Mesodermal cell (in vitro differentiated cells): ENCODE data around the gene AFAP1.
A peak's percentile ranks its signal among the peaks of the same experiment; 100 is the strongest.

Experiments
- H3K27ac ChIP-seq: 2 replicates; pipeline ENCODE4 v1.7.0; 2013; ENCODE audit warnings: mild to moderate bottlenecking, low read depth, low read length, moderate library complexity; ENCODE audit not compliant: severe bottlenecking
- H3K36me3 ChIP-seq: 2 replicates; pipeline ENCODE4 v1.7.1; 2013; ENCODE audit warnings: mild to moderate bottlenecking, low read length, moderate library complexity; ENCODE audit not compliant: control insufficient read depth, insufficient read depth
- H3K4me1 ChIP-seq: one replicate; pipeline ENCODE4 v1.7.1; 2013; ENCODE audit warnings: mild to moderate bottlenecking, low read length; ENCODE audit not compliant: insufficient read depth, control insufficient read depth, poor library complexity, severe bottlenecking
- H3K4me3 ChIP-seq: 2 replicates; pipeline ENCODE4 v1.7.0; 2013; ENCODE audit warnings: low read length, control low read depth, mild to moderate bottlenecking; ENCODE audit not compliant: insufficient read depth, poor library complexity, severe bottlenecking; ENCODE audit errors: extremely low read depth
- H3K9me3 ChIP-seq: 2 replicates; pipeline ENCODE4 v1.7.1; 2013; ENCODE audit warnings: mild to moderate bottlenecking, low read length, moderate library complexity; ENCODE audit not compliant: control insufficient read depth
- WGBS, 2 experiments: methylation state at CpG; one replicate each; pipeline ENCODE4 v1.1.5; 2013; ENCODE audit warnings: missing lambda C conversion rate in 2 of 2; ENCODE audit not compliant: insufficient coverage in 2 of 2; 5-methylcytosine and 5-hydroxymethylcytosine counted together

The AFAP1 gene

GRCh38 chr4:7826909-7827306, 112.8 kb downstream of the AFAP1 start:
- Histone ChIP-seq H3K27ac (no peak overlapping the region), H3K36me3 (peaks cover 88% of the 10 kb centered on the region), H3K4me1 (peaks cover 33% of the 10 kb centered on the region), H3K9me3 (no peaks in the 10 kb centered on the region), H3K4me3 (no peak overlapping the region)
- WGBS, 2 experiments, result 96 to 98% methylated on average over 4 to 9 of the region's 11 CpGs

GRCh38 chr4:7826176-7826908, 113.3 kb downstream of the AFAP1 start:
- Histone ChIP-seq H3K36me3 (peaks cover 87% of the 10 kb centered on the region), H3K27ac (no peak overlapping the region), H3K4me1 (peaks cover 27% of the 10 kb centered on the region), H3K4me3 (no peak overlapping the region), H3K9me3 (no peaks in the 10 kb centered on the region)
- WGBS, 2 experiments, result 48 to 60% methylated on average over 7 to 9 of the region's 12 CpGs

- no peaks in the 10 kb centered on the region for H3K9me3 ChIP-seq
- H3K4me3 ChIP-seq, result no peak overlapping the region
- no peak overlapping the region for H3K27ac ChIP-seq
- peaks cover 77% of the 10 kb centered on the region for H3K36me3 ChIP-seq
- WGBS, 2 experiments, result 90 to 94% methylated on average over 4 of the region's 5 CpGs
- peaks cover 21% of the 10 kb centered on the region for H3K4me1 ChIP-seq
Measured at GRCh38 chr4:7824218-7824617, 115.4 kb downstream of the AFAP1 start.

DNA sequence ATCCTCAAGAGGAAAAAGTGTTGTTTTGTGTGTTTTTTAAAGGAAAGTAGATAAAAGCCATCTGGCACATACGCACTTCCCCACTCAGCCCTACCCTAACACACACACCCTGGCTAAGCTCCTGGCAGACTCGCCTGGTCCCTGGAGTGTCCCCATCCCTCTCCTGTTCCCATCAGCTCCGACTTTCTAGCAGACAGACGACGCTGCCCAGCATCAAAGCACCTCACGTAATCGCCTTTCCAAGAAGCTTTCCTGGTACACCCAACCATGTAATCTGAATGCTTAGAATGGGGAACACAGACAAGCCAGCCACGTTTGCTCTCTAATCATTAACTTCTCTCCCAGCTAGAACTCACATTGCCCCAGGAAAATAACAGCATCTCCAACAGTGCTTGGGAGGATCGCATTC, 116.2 kb downstream of the AFAP1 start:
- Histone ChIP-seq H3K36me3 (peaks cover 75% of the 10 kb centered on the region), H3K4me1 (peaks cover 19% of the 10 kb centered on the region), H3K4me3 (no peak overlapping the region), H3K27ac (no peak overlapping the region), H3K9me3 (no peaks in the 10 kb centered on the region)
- 80 to 90% methylated on average over 6 to 8 of the region's 9 CpGs for WGBS, 2 experiments

DNA sequence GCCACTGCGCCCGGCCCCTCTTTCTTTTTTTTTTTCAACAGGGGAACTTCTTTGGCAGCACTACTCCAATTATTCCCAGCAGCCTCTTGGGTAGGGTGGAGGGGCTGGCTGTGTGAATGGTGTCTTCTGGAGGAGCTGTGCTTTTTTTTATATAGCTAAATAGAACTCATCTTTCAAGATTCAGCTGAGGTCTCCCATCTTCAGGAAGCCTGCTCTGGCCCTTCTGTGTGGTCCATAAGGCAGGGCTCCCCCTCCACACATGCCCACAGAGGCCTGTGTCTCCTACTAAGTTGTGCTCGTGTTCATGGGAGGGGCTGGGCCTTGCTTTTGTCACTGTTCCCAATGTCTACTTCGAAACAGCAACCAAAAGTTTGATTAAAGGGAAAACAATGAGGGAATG, 116.8 kb downstream of the AFAP1 start:
- no peak overlapping the region for H3K4me3 ChIP-seq
- 100% methylated on average over 1 to 2 of the region's 4 CpGs for WGBS, 2 experiments
- peaks cover 76% of the 10 kb centered on the region for H3K36me3 ChIP-seq
- no peaks in the 10 kb centered on the region for H3K9me3 ChIP-seq
- H3K27ac ChIP-seq, result no peak overlapping the region
- peaks cover 15% of the 10 kb centered on the region for H3K4me1 ChIP-seq

DNA sequence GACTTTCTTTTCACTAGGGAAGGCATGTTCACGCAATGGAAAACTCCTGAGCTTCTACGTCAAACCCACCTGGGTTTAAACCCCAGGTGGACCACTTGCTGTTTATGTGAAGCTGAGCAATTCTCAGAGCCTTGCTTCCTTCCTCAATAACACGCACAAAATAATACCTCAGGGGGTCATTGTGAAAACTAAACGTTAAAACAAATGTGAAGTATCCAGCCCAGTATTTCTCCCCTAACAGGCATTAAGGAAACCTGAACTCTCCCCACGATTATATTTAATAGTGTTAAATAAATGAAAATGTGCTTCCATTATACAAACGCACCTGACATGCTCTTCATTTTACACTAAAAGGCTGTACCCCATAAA, 117.5 kb downstream of the AFAP1 start:
- Histone ChIP-seq H3K27ac (no peak overlapping the region), H3K4me1 (peaks cover 10% of the 10 kb centered on the region), H3K36me3 (peaks cover 75% of the 10 kb centered on the region), H3K9me3 (no peaks in the 10 kb centered on the region), H3K4me3 (no peak overlapping the region)
- 71 to 96% methylated on average over 2 to 3 of the region's 6 CpGs for WGBS, 2 experiments

- H3K9me3 ChIP-seq, result no peaks in the 10 kb centered on the region
- H3K4me3 ChIP-seq, result no peak overlapping the region
- no peak overlapping the region for H3K27ac ChIP-seq
- peaks cover 75% of the 10 kb centered on the region for H3K36me3 ChIP-seq
- peaks cover 10% of the 10 kb centered on the region for H3K4me1 ChIP-seq
- 90 to 93% methylated on average over 9 to 10 of the region's 11 CpGs for WGBS, 2 experiments
Measured at GRCh38 chr4:7821245-7822136, 118.2 kb downstream of the AFAP1 start.

- 93 to 94% methylated on average over 11 of the region's 11 CpGs for WGBS, 2 experiments
- peaks cover 75% of the 10 kb centered on the region for H3K36me3 ChIP-seq
- peaks cover 10% of the 10 kb centered on the region for H3K4me1 ChIP-seq
- no peaks in the 10 kb centered on the region for H3K9me3 ChIP-seq
- no peak overlapping the region for H3K4me3 ChIP-seq
- no peak overlapping the region for H3K27ac ChIP-seq
Measured at GRCh38 chr4:7820031-7820818, 119.4 kb downstream of the AFAP1 start.

DNA sequence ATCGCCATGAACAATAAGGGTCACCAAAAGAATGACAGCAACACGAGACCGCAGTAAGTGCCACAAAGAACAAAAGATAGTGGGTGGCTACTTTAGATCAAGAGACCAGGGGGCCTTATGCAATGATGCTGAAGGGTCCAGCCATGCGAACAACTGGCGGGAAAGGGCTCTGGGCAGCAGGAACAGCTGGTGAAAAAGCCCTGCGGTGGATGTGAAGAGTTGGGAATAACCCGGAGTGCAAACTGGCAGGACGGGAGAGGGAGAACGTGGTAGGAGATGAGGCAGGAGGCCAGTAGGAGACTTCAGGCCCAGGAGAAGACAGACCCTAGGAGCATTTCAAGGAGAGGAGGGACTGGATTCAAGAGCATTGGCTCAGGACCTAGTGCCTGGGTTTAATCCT, 120.2 kb downstream of the AFAP1 start:
- no peaks in the 10 kb centered on the region for H3K9me3 ChIP-seq
- WGBS, 2 experiments, result 92 to 96% methylated on average over 9 of the region's 9 CpGs
- no peak overlapping the region for H3K27ac ChIP-seq
- peaks cover 10% of the 10 kb centered on the region for H3K4me1 ChIP-seq
- peaks cover 77% of the 10 kb centered on the region for H3K36me3 ChIP-seq
- no peak overlapping the region for H3K4me3 ChIP-seq

DNA sequence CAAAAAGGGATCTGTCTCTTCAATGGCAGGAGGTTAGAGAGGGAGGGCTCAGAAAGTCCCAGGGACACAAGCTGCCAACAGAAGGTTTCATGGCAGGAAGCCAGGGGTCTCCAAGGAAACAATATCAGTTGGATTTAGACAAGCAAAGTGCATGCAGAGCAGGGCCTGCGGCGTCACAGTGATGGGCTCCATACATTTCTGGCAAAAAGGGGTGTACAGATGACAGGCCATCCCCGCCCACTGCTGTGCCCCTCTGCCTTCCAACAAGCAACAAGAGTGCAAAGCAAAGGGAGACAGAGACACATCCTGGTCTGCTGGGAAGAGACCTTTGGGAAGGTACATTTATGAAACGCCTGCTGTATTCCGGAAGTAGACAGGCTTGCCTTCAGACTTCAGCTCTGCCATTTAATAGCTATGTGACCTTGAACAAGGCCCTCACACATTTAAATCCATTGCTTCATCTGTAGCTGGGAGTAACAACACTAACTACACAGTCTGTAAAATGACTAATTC, 121.2 kb downstream of the AFAP1 start:
- no peaks in the 10 kb centered on the region for H3K9me3 ChIP-seq
- H3K4me3 ChIP-seq, result no peak overlapping the region
- peaks cover 10% of the 10 kb centered on the region for H3K4me1 ChIP-seq
- 92 to 96% methylated on average over 5 of the region's 5 CpGs for WGBS, 2 experiments
- peak overlapping the region; percentile 54 for H3K27ac ChIP-seq
- peaks cover 77% of the 10 kb centered on the region for H3K36me3 ChIP-seq
